ENCODE results near the gene ENAH. TPM values are rescaled to one million over a fixed set of nuclear protein-coding genes. Genes with fewer than 3 reads are reported as not detected.

ENAH gene
- total RNA-seq, 4 donors from 2014 or later, result 198 to 229 (median 201) TPM

GRCh38 chr1:225480825-225481434 is 172.0 kb downstream of the ENAH start:
- 77% methylated on average over 6 of the region's 6 CpGs for WGBS
- peaks cover 0 to 42% (median 33%) of the 10 kb centered on the region in 4 donors for H3K4me1 ChIP-seq
- H3K4me3 ChIP-seq, result no peak overlapping the region
- intact Hi-C loops (cut with DNase I), result loop anchor here (10.0 kb wide), 1 partner anchor 174 kb away; the partner anchor contains the start of gene ENAH
- no peaks in the 10 kb centered on the region for H3K9me3 ChIP-seq
- H3K27me3 ChIP-seq, result no peaks in the 10 kb centered on the region
- peak overlapping the region in 1 of 4 donors; percentile 62 for H3K27ac ChIP-seq (replicated peaks in 1 of 4)
- no peaks in the 10 kb centered on the region for H3K36me3 ChIP-seq
- peak; percentile 90 for DNase-seq (ENCODE audit: extremely low spot score)
- TF ChIP-seq POLR2A (IDR thresholded peaks at IDR 0.05; ENCODE audit: low read depth) (no peak), POLR2AphosphoS5 (IDR thresholded peaks at IDR 0.05) (no peak), EP300 (IDR thresholded peaks at IDR 0.05) (no peak)
- TF ChIP-seq, protein P1, sequence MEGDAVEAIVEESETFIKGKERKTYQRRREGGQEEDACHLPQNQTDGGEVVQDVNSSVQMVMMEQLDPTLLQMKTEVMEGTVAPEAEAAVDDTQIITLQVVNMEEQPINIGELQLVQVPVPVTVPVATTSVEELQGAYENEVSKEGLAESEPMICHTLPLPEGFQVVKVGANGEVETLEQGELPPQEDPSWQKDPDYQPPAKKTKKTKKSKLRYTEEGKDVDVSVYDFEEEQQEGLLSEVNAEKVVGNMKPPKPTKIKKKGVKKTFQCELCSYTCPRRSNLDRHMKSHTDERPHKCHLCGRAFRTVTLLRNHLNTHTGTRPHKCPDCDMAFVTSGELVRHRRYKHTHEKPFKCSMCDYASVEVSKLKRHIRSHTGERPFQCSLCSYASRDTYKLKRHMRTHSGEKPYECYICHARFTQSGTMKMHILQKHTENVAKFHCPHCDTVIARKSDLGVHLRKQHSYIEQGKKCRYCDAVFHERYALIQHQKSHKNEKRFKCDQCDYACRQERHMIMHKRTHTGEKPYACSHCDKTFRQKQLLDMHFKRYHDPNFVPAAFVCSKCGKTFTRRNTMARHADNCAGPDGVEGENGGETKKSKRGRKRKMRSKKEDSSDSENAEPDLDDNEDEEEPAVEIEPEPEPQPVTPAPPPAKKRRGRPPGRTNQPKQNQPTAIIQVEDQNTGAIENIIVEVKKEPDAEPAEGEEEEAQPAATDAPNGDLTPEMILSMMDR (IDR thresholded peaks at IDR 0.05), result peak; percentile 62 to 79 (median 67)

DNA sequence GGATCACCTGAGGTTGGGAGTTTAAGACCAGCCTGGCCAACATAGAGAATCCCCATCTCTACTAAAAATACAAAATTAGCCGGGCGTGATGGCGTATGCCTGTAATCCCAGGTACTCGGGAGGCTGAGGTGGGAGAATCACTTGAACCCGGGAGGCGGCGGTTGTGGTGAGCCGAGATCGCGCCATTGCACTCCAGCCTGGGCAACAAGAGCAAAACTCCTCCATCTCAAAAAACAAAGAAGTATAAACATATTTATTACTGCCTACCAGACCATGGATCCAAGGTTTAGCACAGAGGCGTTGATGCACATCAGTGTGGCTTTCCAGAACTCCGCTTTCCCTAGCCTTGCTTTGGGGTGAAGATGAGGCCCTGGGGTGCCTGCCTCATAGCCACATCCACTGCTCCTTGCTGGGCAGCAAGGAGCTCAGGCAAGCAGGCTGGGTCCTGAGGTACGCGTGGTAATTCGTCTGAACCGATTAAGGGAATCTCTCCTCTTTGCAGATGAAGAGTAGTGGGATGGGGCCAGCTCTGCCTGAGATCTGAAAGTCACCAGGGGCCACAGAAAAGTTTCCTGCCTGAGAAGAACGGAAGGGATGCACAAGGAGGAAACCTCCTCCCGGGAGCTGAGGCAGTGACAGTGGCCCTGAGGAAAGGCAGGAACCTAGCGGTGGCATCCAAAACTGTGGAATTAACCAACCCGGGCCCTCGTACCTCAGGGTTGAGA is 172.8 kb downstream of the ENAH start:
- WGBS, result 85% methylated on average over 21 of the region's 21 CpGs
- TF ChIP-seq POLR2A (IDR thresholded peaks at IDR 0.05; ENCODE audit: low read depth) (no peak), POLR2AphosphoS5 (IDR thresholded peaks at IDR 0.05) (no peak), EP300 (IDR thresholded peaks at IDR 0.05) (no peak)
- TF ChIP-seq, protein P1 (IDR thresholded peaks at IDR 0.05), result no peak
- no peak for DNase-seq (ENCODE audit: extremely low spot score)

DNA sequence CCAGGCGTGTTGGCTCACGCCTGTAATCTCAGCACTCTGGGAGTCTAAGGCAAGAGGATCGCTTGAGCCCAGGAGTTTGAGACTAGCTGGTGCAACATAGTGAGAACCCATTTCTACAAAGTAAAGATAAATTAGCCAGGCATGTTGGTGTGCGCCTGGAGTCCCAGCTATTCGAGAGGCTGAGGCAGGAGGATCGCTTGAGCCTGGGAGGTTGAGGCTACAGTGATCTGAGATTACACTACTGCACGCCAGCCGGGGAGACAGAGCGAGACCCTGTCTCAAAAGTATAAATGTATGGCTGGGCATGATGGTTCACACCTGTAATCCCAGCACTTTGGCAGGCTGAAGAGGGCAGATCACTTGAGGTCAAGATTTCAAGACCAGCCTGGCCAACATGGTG is 173.6 kb downstream of the ENAH start:
- no peak for TF ChIP-seq POLR2AphosphoS5 (IDR thresholded peaks at IDR 0.05)
- TF ChIP-seq EP300 (IDR thresholded peaks at IDR 0.05), result no peak
- TF ChIP-seq, protein P1 (IDR thresholded peaks at IDR 0.05), result no peak
- TF ChIP-seq POLR2A (IDR thresholded peaks at IDR 0.05; ENCODE audit: low read depth), result no peak
- DNase-seq (ENCODE audit: extremely low spot score), result no peak
- 96% methylated on average over 9 of the region's 9 CpGs for WGBS
- intact Hi-C loops (cut with DNase I), result no loop called here
- Histone ChIP-seq H3K4me1 (peaks cover 4 to 48% (median 42%) of the 10 kb centered on the region in 4 donors), H3K27me3 (no peaks in the 10 kb centered on the region), H3K27ac (replicated peaks in 1 of 4) (no peak overlapping the region), H3K36me3 (no peaks in the 10 kb centered on the region), H3K4me3 (no peak overlapping the region), H3K9me3 (no peaks in the 10 kb centered on the region)

More for the DNA sequence above, 172.8 kb downstream of the ENAH start:
- Histone ChIP-seq H3K27ac (replicated peaks in 1 of 4) (no peak overlapping the region), H3K4me3 (no peak overlapping the region), H3K4me1 (peaks cover 2 to 46% (median 36%) of the 10 kb centered on the region in 4 donors), H3K27me3 (no peaks in the 10 kb centered on the region), H3K9me3 (no peaks in the 10 kb centered on the region), H3K36me3 (no peaks in the 10 kb centered on the region)
- intact Hi-C loops (cut with DNase I), result loop anchor here (10.0 kb wide), 1 partner anchor 175 kb away; the partner anchor contains the start of gene ENAH

GRCh38 chr1:225477296-225477911 is 175.5 kb downstream of the ENAH start:
- WGBS, result 85% methylated on average over 6 of the region's 6 CpGs
- no peaks in the 10 kb centered on the region for H3K36me3 ChIP-seq

More at GRCh38 chr1:225477296-225477911, 175.5 kb downstream of the ENAH start:
- Histone ChIP-seq H3K4me3 (no peak overlapping the region), H3K9me3 (no peaks in the 10 kb centered on the region), H3K4me1 (peaks cover 4 to 38% (median 31%) of the 10 kb centered on the region in 4 donors), H3K27ac (replicated peaks in 1 of 4) (no peak overlapping the region), H3K27me3 (no peaks in the 10 kb centered on the region)
- intact Hi-C loops (cut with DNase I), result no loop called here
- DNase-seq (ENCODE audit: extremely low spot score), result no peak
- TF ChIP-seq POLR2A (IDR thresholded peaks at IDR 0.05; ENCODE audit: low read depth) (no peak), EP300 (IDR thresholded peaks at IDR 0.05) (no peak), POLR2AphosphoS5 (IDR thresholded peaks at IDR 0.05) (no peak)
- TF ChIP-seq, protein P1 (IDR thresholded peaks at IDR 0.05), result no peak
